H1 (cell line): ENCODE data around the gene SLC38A1. TPM values are rescaled to one million over a fixed set of nuclear protein-coding genes. Genes with fewer than 3 reads are reported as not detected.

Experiments used
- CTCF ChIA-PET: fragments of 300-600 bp; sonication (Branson Sonifier 250); formaldehyde crosslinking; loops from one replicate; lab custom pipeline; 2021; ENCODE audit not compliant: partially characterized antibody; lab: Charles Lee
- POLR2A ChIA-PET: fragments of 300-600 bp; sonication (Branson Sonifier 250); formaldehyde crosslinking; loops from one replicate; lab custom pipeline; 2021; ENCODE audit warnings: inconsistent platforms; ENCODE audit not compliant: partially characterized antibody; lab: Charles Lee
- DNase-seq, 2 experiments: peaks; one replicate each; pipeline versions ENCODE4 v3.0.0 to v3.0.0-alpha.2; 2010 to 2022; ENCODE audit warnings: low spot score in 2 of 2, low read depth in 1 of 2, mixed read lengths in 1 of 2
- FAIRE-seq: peaks from 2 replicates; lab custom pipeline; 2011; peaks lifted over from hg19 to GRCh38; lab: Jason Lieb, UNC
- H2AFZ ChIP-seq: 2 replicates; pipeline ENCODE4 v1.8.1; 2012; ENCODE audit warnings: low read length, inconsistent platforms
- H2AK5ac ChIP-seq: 2 replicates; pipeline ENCODE4 v1.6.1; 2013; ENCODE audit warnings: low read depth, low read length
- H2BK120ac ChIP-seq: replicated peaks from 2 replicates; pipeline ENCODE3; 2013; ENCODE audit warnings: low read depth, low read length, inconsistent platforms
- H2BK12ac ChIP-seq: 2 replicates; pipeline ENCODE4 v1.6.1; 2013; ENCODE audit warnings: low read depth, low read length
- H2BK15ac ChIP-seq: 2 replicates; pipeline ENCODE4 v1.6.1; 2013; ENCODE audit warnings: low read length
- H2BK20ac ChIP-seq: 2 replicates; pipeline ENCODE4 v1.6.1; 2013; ENCODE audit warnings: low read length
- H2BK5ac ChIP-seq: 2 replicates; pipeline ENCODE4 v1.6.1; 2013; ENCODE audit warnings: low read depth, low read length
- H3K14ac ChIP-seq: 2 replicates; pipeline ENCODE4 v1.6.1; 2013; ENCODE audit warnings: inconsistent platforms; ENCODE audit not compliant: insufficient read length
- H3K18ac ChIP-seq: 2 replicates; pipeline ENCODE4 v1.6.1; 2013; ENCODE audit warnings: low read length; ENCODE audit errors: extremely low read depth
- H3K23ac ChIP-seq: 2 replicates; pipeline ENCODE4 v1.6.1; 2013; ENCODE audit warnings: inconsistent platforms; ENCODE audit not compliant: insufficient read length
- H3K23me2 ChIP-seq: 2 replicates; pipeline ENCODE4 v1.6.1; 2013; ENCODE audit warnings: low read depth, low read length
- H3K27ac ChIP-seq: 2 replicates; pipeline ENCODE4 v1.6.1; 2011; ENCODE audit warnings: low read depth, low read length, inconsistent platforms
- H3K27me3 ChIP-seq, 4 experiments: replicated peaks in 1 of 4; 1 replicate in 1 of 4; 2 replicates in 3 of 4; pipeline versions ENCODE4 v1.6.1 to v1.8.1; 2011 to 2013; ENCODE audit warnings: low read length in 3 of 4, mild to moderate bottlenecking in 3 of 4, inconsistent platforms in 2 of 4, mixed read lengths in 2 of 4, moderate library complexity in 1 of 4; ENCODE audit not compliant: control insufficient read depth in 3 of 4, insufficient read depth in 3 of 4; ENCODE audit errors: extremely low read depth in 1 of 4
- H3K36me3 ChIP-seq, 4 experiments: 2 replicates each; pipeline versions ENCODE4 v1.6.1 to v1.8.1; 2011 to 2013; ENCODE audit warnings: mild to moderate bottlenecking in 4 of 4, low read length in 3 of 4, moderate library complexity in 2 of 4, control low read depth in 1 of 4, inconsistent platforms in 1 of 4; ENCODE audit not compliant: insufficient read depth in 4 of 4, control insufficient read depth in 2 of 4
- H3K4ac ChIP-seq: replicated peaks from 2 replicates; pipeline ENCODE3; 2013; ENCODE audit warnings: low read length, low read depth, mixed read lengths, inconsistent platforms; ENCODE audit not compliant: insufficient read length
- H3K4me1 ChIP-seq, 4 experiments: replicated peaks in 1 of 4; 1 replicate in 1 of 4; 2 replicates in 3 of 4; pipeline versions ENCODE4 v1.6.1 to v1.8.1; 2011 to 2013; ENCODE audit warnings: low read length in 3 of 4, inconsistent platforms in 2 of 4, mixed read lengths in 1 of 4; ENCODE audit not compliant: insufficient read depth in 4 of 4, control insufficient read depth in 3 of 4
- H3K4me2 ChIP-seq, 2 experiments: 2 replicates each; pipeline versions ENCODE4 v1.6.1 to v1.8.1; 2011 to 2013; ENCODE audit warnings: low read depth in 2 of 2, low read length in 2 of 2, control low read depth in 1 of 2, inconsistent platforms in 1 of 2, mild to moderate bottlenecking in 1 of 2; ENCODE audit not compliant: insufficient read depth in 1 of 2
- H3K4me3 ChIP-seq, 4 experiments: fragments of 200-600, 300-600 bp in 1 of 4; sonication (generic), shearing (Covaris generic), sonication (Bioruptor Twin) in 1 of 4; 2 replicates each; pipeline versions ENCODE4 v1.5.1 to v1.8.1; 2011 to 2016; ENCODE audit warnings: low read length in 4 of 4, low read depth in 3 of 4, control low read depth in 2 of 4, inconsistent platforms in 2 of 4, mild to moderate bottlenecking in 2 of 4, mixed read lengths in 1 of 4, moderate library complexity in 1 of 4; ENCODE audit not compliant: insufficient read depth in 2 of 4; ENCODE audit errors: extremely low read depth in 1 of 4
- H3K56ac ChIP-seq: replicated peaks from 2 replicates; pipeline ENCODE3; 2013; ENCODE audit warnings: low read depth, mild to moderate bottlenecking, mixed read lengths, low read length, inconsistent platforms; ENCODE audit not compliant: insufficient read length
- H3K79me1 ChIP-seq: 2 replicates; pipeline ENCODE4 v1.6.1; 2013; ENCODE audit warnings: low read depth, low read length, control low read depth
- H3K79me2 ChIP-seq, 2 experiments: 2 replicates each; pipeline versions ENCODE4 v1.6.1 to v1.8.1; 2012 to 2013; ENCODE audit warnings: low read length in 2 of 2, mild to moderate bottlenecking in 2 of 2, inconsistent platforms in 1 of 2; ENCODE audit not compliant: insufficient read depth in 2 of 2, control insufficient read depth in 1 of 2
- H3K9ac ChIP-seq, 4 experiments: replicated peaks in 1 of 4; 1 replicate in 1 of 4; 2 replicates in 3 of 4; pipeline versions ENCODE4 v1.6.1 to v1.8.1; 2011 to 2013; ENCODE audit warnings: low read depth in 3 of 4, low read length in 3 of 4, control low read depth in 2 of 4, mild to moderate bottlenecking in 2 of 4, moderate library complexity in 2 of 4, inconsistent platforms in 1 of 4; ENCODE audit errors: extremely low read depth in 1 of 4
- H3K9me3 ChIP-seq, 2 experiments: 2 replicates each; pipeline versions ENCODE4 v1.6.1 to v1.8.1; 2012 to 2013; ENCODE audit warnings: mild to moderate bottlenecking in 2 of 2, moderate library complexity in 2 of 2, control low read depth in 1 of 2, inconsistent platforms in 1 of 2, low read depth in 1 of 2, low read length in 1 of 2, mixed read lengths in 1 of 2; ENCODE audit not compliant: insufficient read depth in 2 of 2
- H4K20me1 ChIP-seq, 2 experiments: replicated peaks in 1 of 2; 2 replicates each; pipeline versions ENCODE3 to v1.8.1; 2011 to 2013; ENCODE audit warnings: inconsistent platforms in 2 of 2, low read length in 2 of 2, mild to moderate bottlenecking in 1 of 2; ENCODE audit not compliant: insufficient read depth in 2 of 2, control insufficient read depth in 1 of 2
- H4K5ac ChIP-seq: 2 replicates; pipeline ENCODE4 v1.6.1; 2013; ENCODE audit warnings: low read length, low read depth, mixed read lengths, inconsistent platforms; ENCODE audit not compliant: insufficient read length
- H4K8ac ChIP-seq: 2 replicates; pipeline ENCODE4 v1.8.0; 2013; ENCODE audit warnings: mild to moderate bottlenecking, moderate library complexity, low read length, inconsistent platforms; ENCODE audit not compliant: insufficient read depth; ENCODE audit errors: extremely low read depth
- H4K91ac ChIP-seq: replicated peaks from 2 replicates; pipeline ENCODE3; 2013; ENCODE audit warnings: low read length, mixed read lengths, inconsistent platforms; ENCODE audit not compliant: insufficient read length
- FOSL1 ChIP-seq: IDR thresholded peaks from 2 replicates; pipeline ENCODE4 v1.6.1; 2011; ENCODE audit warnings: mild to moderate bottlenecking, low read depth, low read length, moderate library complexity; ENCODE audit not compliant: insufficient read depth
- MAFK ChIP-seq: IDR thresholded peaks from 2 replicates; pipeline ENCODE4 v1.6.1; 2012; ENCODE audit warnings: low read depth, mild to moderate bottlenecking, improper control_type of control experiment, low read length
- POU5F1 ChIP-seq: IDR thresholded peaks from 2 replicates; pipeline ENCODE4 v1.6.1; 2011; ENCODE audit warnings: low read depth, mild to moderate bottlenecking, low read length, moderate library complexity
- SIN3A ChIP-seq, 2 experiments: IDR thresholded peaks in 1 of 2; conservative IDR thresholded peaks in 1 of 2; 2 replicates each; pipeline ENCODE4 v1.6.1; 2011 to 2012; ENCODE audit warnings: low read length in 2 of 2, improper control_type of control experiment in 1 of 2, low read depth in 1 of 2, mild to moderate bottlenecking in 1 of 2
- SIRT6 ChIP-seq: IDR thresholded peaks from one replicate; pipeline ENCODE4 v1.7.1; 2012; ENCODE audit warnings: low read length, inconsistent platforms
- SP2 ChIP-seq: IDR thresholded peaks from 2 replicates; pipeline ENCODE4 v1.6.1; 2012; ENCODE audit warnings: mild to moderate bottlenecking, low read length, inconsistent platforms
- SUZ12 ChIP-seq: fragments of 200-600 bp; sonication (generic); IDR thresholded peaks from 2 replicates; pipeline ENCODE4 v1.6.1; 2012; ENCODE audit warnings: mild to moderate bottlenecking, inconsistent platforms, low read length, moderate library complexity, mixed read lengths
- YY1 ChIP-seq: IDR thresholded peaks from 2 replicates; pipeline ENCODE4 v1.6.1; 2011; ENCODE audit warnings: low read depth, mild to moderate bottlenecking, low read length
- WGBS, 2 experiments: shearing (Covaris generic) in 1 of 2; methylation state at CpG; one replicate each; pipeline versions ENCODE4 v1.1.6 to v1.1.7; 2013 to 2015; ENCODE audit warnings: low lambda C conversion rate in 2 of 2, mixed read lengths in 2 of 2, inconsistent platforms in 1 of 2, low coverage in 1 of 2, missing lambda C conversion rate in 1 of 2; ENCODE audit not compliant: insufficient replicate concordance in 2 of 2, insufficient coverage in 1 of 2, insufficient read length in 1 of 2; ENCODE audit errors: extremely low coverage in 1 of 2, missing lambda C conversion rate in 1 of 2; 5-methylcytosine and 5-hydroxymethylcytosine counted together
- polyA plus RNA-seq, 7 experiments: library from polyadenylated mRNA; depleted of rRNA in 3 of 7; stranded (reverse) in 5 of 7; unstranded in 2 of 7; fragments of >200 nt in 5 of 7; fragments of 200-250 nt in 2 of 7; gene quantifications; 1 replicate in 5 of 7; 2 replicates in 1 of 7; 4 replicates in 1 of 7; pipeline versions ENCODE4 v1.2.1 to v1.2.3, GENCODE V29; 2011 to 2013; ENCODE audit warnings: missing spikeins in 2 of 7, mixed read lengths in 2 of 7
- total RNA-seq: library from RNA; stranded (reverse); fragmentation: NEBNext Ultra II Directional; extraction: Animal tissue kit (Norgen Biotek cat#: 25700); gene quantifications from 2 replicates; pipeline ENCODE4 v1.2.1, GENCODE V29; 2021
- TF ChIP-seq, protein P1 (sequence below): IDR thresholded peaks from 2 replicates; pipeline ENCODE4 v1.6.1; 2012; ENCODE audit warnings: inconsistent platforms
- TF ChIP-seq, protein P2 (sequence below): IDR thresholded peaks from 2 replicates; pipeline ENCODE4 v1.6.1; 2012; ENCODE audit warnings: low read length, inconsistent platforms

The SLC38A1 gene
- total and polyA plus RNA-seq, 2 of the 8 experiments (the other 6 are each of a cell fraction or from before 2014, with no cell fraction given): 83.4 to 242 TPM

DNA sequence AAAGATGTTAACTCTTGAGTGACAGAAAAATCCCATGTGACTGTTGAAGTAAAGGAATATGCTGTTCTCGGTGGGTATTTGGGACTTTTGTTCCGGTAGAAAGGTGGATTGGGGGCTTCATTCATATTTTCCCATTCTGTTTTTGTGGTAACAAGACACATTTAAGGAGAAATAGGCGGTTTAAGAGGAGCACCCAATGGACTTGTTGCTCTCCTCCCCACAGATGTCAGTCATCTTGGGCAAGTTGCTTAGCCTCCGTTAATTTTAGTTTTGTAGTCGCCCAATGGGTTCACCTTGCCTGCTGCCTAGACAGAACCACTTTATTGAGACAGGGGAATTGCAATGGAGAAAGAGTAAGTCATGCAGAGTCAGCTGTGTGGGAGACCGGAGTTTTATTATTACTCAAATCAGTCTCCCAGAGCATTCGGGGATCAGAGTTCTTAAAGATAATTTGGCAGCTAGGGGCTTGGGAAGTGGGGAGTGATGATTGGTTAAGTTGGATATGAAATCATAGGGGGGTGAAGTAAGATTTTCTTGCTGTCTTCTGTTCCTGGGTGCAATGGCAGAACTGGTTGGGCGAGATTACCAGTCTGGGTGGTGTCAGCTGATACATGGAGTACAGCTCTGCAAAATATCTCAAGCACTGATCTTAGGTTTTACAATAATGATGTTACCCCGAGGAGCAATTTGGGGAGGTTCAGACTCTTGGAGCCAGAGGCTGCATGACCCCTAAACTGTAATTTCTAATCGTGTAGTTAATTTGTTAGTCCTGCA lies 50.3 kb downstream of the SLC38A1 start:
- H3K79me2 ChIP-seq: peaks cover 0 to 90% of the 10 kb centered on the region in 2 experiments; a peak in 2 of 4 replicates
- H2BK120ac ChIP-seq: no peak overlapping the region
- FAIRE-seq: no peak
- H3K4ac ChIP-seq: no peak overlapping the region
- H2AFZ ChIP-seq: no peak overlapping the region
- no peak overlapping the region for H2BK12ac ChIP-seq
- no peak overlapping the region for H3K9ac ChIP-seq
- H2AK5ac ChIP-seq: no peak overlapping the region
- no peak overlapping the region for H3K4me3 ChIP-seq
- no peak for DNase-seq
- ChIA-PET CTCF (no interaction called here), POLR2A (interaction anchor here (1.3 to 3.2 kb wide), 4 partner anchors 8 to 48 kb away, joined by 3 to 10 read pairs (median 6); no protein-coding TSS in a partner anchor)
- H2BK20ac ChIP-seq: no peak overlapping the region
- H3K23me2 ChIP-seq: no peaks in the 10 kb centered on the region; the same call in 1 of the 2 replicates
- no peak overlapping the region for H4K8ac ChIP-seq
- no peaks in the 10 kb centered on the region for H3K27me3 ChIP-seq
- no peak overlapping the region for H4K91ac ChIP-seq
- H3K18ac ChIP-seq: no peak overlapping the region
- peaks cover 0 to 68% (median 22%) of the 10 kb centered on the region in 4 experiments; a peak in 5 of 8 replicates for H3K36me3 ChIP-seq
- H3K23ac ChIP-seq: no peak overlapping the region
- H4K20me1 ChIP-seq: peaks cover 11 to 12% of the 10 kb centered on the region in 2 experiments
- H3K4me2 ChIP-seq: no peak overlapping the region
- H2BK5ac ChIP-seq: no peak overlapping the region
- H3K9me3 ChIP-seq: no peaks in the 10 kb centered on the region
- peaks cover 0 to 22% (median 7%) of the 10 kb centered on the region in 4 experiments; a peak in 4 of 7 replicates for H3K4me1 ChIP-seq
- peaks cover 5% of the 10 kb centered on the region; the same call in 1 of the 2 replicates for H3K79me1 ChIP-seq
- H3K56ac ChIP-seq: no peak overlapping the region
- no peak overlapping the region for H4K5ac ChIP-seq
- H3K27ac ChIP-seq: no peak overlapping the region
- H3K14ac ChIP-seq: no peak overlapping the region
- 90% methylated on average over 10 of the region's 10 CpGs; no CpG with 5 or more reads in 1 of the 2 experiments for WGBS, 2 experiments
- H2BK15ac ChIP-seq: no peak overlapping the region
- no peak for TF ChIP-seq SP2
- TF ChIP-seq FOSL1: no peak
- TF ChIP-seq, protein P1, sequence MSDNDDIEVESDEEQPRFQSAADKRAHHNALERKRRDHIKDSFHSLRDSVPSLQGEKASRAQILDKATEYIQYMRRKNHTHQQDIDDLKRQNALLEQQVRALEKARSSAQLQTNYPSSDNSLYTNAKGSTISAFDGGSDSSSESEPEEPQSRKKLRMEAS: no peak
- TF ChIP-seq, protein P2, sequence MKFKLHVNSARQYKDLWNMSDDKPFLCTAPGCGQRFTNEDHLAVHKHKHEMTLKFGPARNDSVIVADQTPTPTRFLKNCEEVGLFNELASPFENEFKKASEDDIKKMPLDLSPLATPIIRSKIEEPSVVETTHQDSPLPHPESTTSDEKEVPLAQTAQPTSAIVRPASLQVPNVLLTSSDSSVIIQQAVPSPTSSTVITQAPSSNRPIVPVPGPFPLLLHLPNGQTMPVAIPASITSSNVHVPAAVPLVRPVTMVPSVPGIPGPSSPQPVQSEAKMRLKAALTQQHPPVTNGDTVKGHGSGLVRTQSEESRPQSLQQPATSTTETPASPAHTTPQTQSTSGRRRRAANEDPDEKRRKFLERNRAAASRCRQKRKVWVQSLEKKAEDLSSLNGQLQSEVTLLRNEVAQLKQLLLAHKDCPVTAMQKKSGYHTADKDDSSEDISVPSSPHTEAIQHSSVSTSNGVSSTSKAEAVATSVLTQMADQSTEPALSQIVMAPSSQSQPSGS: no peak
- no peak for TF ChIP-seq SUZ12
- TF ChIP-seq MAFK: no peak
- no peak for TF ChIP-seq SIN3A (conservative IDR thresholded peaks at IDR 0.05 in 1 of 2, IDR thresholded peaks at IDR 0.05 in 1 of 2; ENCODE audit: low read depth in 1 of 2, low read length in 2 of 2)
- TF ChIP-seq POU5F1: no peak
- no peak for TF ChIP-seq YY1
- TF ChIP-seq SIRT6: no peak
